K562 (cell line): ENCODE data around the gene SPAG9. TPM values are rescaled to one million over a fixed set of nuclear protein-coding genes. Genes with fewer than 3 reads are reported as not detected.

Experiments used
- E4F1 ChIP-seq: fragments of 250-450 bp; sonication (Bioruptor Pico); IDR thresholded peaks from 2 replicates; pipeline ENCODE4 v1.5.0; 2021; ENCODE audit warnings: mild to moderate bottlenecking, borderline replicate concordance
- EP400 ChIP-seq: fragments of 450-650 bp; IDR thresholded peaks from 2 replicates; pipeline ENCODE4 v1.6.1; 2017; ENCODE audit warnings: antibody characterized with exemption, mild to moderate bottlenecking, moderate library complexity
- HDAC6 ChIP-seq: IDR thresholded peaks from 2 replicates; pipeline ENCODE4 v1.6.1; 2012; ENCODE audit warnings: low read depth, mild to moderate bottlenecking, control low read depth, inconsistent platforms, low read length, moderate library complexity
- KAT8 ChIP-seq: fragments of 450-650 bp; IDR thresholded peaks from 2 replicates; pipeline ENCODE4 v1.6.1; 2016; ENCODE audit warnings: low read depth, mild to moderate bottlenecking
- SNAPC5 ChIP-seq: fragments of 250-450 bp; sonication (Bioruptor Pico); IDR thresholded peaks from 2 replicates; pipeline ENCODE4 v1.8.0; 2021; ENCODE audit warnings: moderate library complexity, mild to moderate bottlenecking, inconsistent platforms
- TEAD2 ChIP-seq: fragments of 450-650 bp; IDR thresholded peaks from 2 replicates; pipeline ENCODE4 v1.6.1; 2016; ENCODE audit warnings: missing genetic modification characterization, control low read depth, missing compliant biosample characterization
- ZNF318 ChIP-seq, 2 experiments: fragments of 450-650 bp; IDR thresholded peaks; 2 replicates each; pipeline ENCODE4 v1.6.1; 2016; ENCODE audit warnings: mild to moderate bottlenecking in 2 of 2, borderline replicate concordance in 1 of 2, low read depth in 1 of 2, moderate library complexity in 1 of 2
- ZNF449 ChIP-seq: fragments of 250-450 bp; sonication (Bioruptor Pico); IDR thresholded peaks from 2 replicates; pipeline ENCODE4 v1.8.0; 2022; ENCODE audit warnings: moderate library complexity, mild to moderate bottlenecking, inconsistent platforms
- ZNF561 ChIP-seq: fragments of 450-650 bp; formaldehyde crosslinking; conservative IDR thresholded peaks from 2 replicates; pipeline ENCODE4 v1.4.0; 2020; ENCODE audit warnings: mild to moderate bottlenecking, moderate library complexity
- polyA plus RNA-seq, 8 experiments: library from polyadenylated mRNA; depleted of rRNA in 4 of 8; stranded (reverse) in 5 of 8; unstranded in 3 of 8; fragments of >200 nt; fragmentation: Nextera tagmentation in 2 of 8; fragmentation: Illumina TruSeq in 1 of 8; extraction: Ambion mirVana in 2 of 8; extraction: Trizol in 1 of 8; gene quantifications; 2 replicates each; pipeline versions ENCODE4 v1.2.1 to v1.2.3, GENCODE V29; 2011 to 2014; ENCODE audit warnings: inconsistent platforms in 1 of 8, missing spikeins in 1 of 8
- total RNA-seq, 7 experiments: library from RNA; depleted of rRNA in 6 of 7; stranded (reverse); fragments of >200 nt in 6 of 7; fragmentation: Illumina TruSeq in 2 of 7; extraction: Trizol in 2 of 7; gene quantifications; 2 replicates each; pipeline versions ENCODE4 v1.2.1 to v1.2.3, GENCODE V29; 2011 to 2021; ENCODE audit warnings: low replicate concordance in 1 of 7

Gene SPAG9
- total and polyA plus RNA-seq, 9 of the 15 experiments (the other 6 are each of a cell fraction or from before 2014, with no cell fraction given), result 12.2 to 99.2 (median 58.2) TPM

- no peak for TF ChIP-seq ZNF318 (IDR thresholded peaks at IDR 0.05; ENCODE audit: borderline replicate concordance in 1 of 2, low read depth in 1 of 2)
- TF ChIP-seq ZNF449 (CRISPR knock-in tag), result no peak
- no peak for TF ChIP-seq KAT8
- peak; percentile 62; the same call in 1 of the 2 replicates for TF ChIP-seq EP400
- no peak for TF ChIP-seq SNAPC5 (CRISPR knock-in tag)
- TF ChIP-seq E4F1 (CRISPR knock-in tag), result no peak
- TF ChIP-seq ZNF561 (CRISPR knock-in tag), result no peak
- TF ChIP-seq TEAD2, result no peak
- TF ChIP-seq HDAC6, result no peak
Measured at GRCh38 chr17:50944054-50944901, 176.4 kb downstream of the SPAG9 start (continued).
